Spleen (tissue), 11 donors: Measurements from ENCODE around the gene PLBD2. TPM values are rescaled to one million over a fixed set of nuclear protein-coding genes. Genes with fewer than 3 reads are reported as not detected.

Experiments
- DNase-seq: peaks from one replicate; pipeline ENCODE4 v3.0.0-alpha.2; 2020
- H3K27ac ChIP-seq, 8 donors: fragments of 200-600 bp; sonication (generic) in 7 of 8; 1 replicate in 4 of 8; 2 replicates in 4 of 8; pipeline versions ENCODE4 v1.5.0 to v1.8.0; 2016 to 2021; ENCODE audit warnings: inconsistent platforms in 4 of 8, mild to moderate bottlenecking in 4 of 8, moderate library complexity in 1 of 8
- H3K27me3 ChIP-seq, 7 donors: fragments of 200-600 bp; sonication (generic) in 6 of 7; replicated peaks in 1 of 7; 1 replicate in 4 of 7; 2 replicates in 3 of 7; pipeline versions ENCODE4 v1.5.0 to v1.8.0; 2016 to 2021; ENCODE audit warnings: inconsistent platforms in 3 of 7, mild to moderate bottlenecking in 1 of 7
- H3K36me3 ChIP-seq, 6 donors: fragments of 200-600 bp; sonication (generic) in 5 of 6; 1 replicate in 4 of 6; 2 replicates in 2 of 6; pipeline versions ENCODE4 v1.5.0 to v1.8.0; 2016 to 2021; ENCODE audit warnings: inconsistent platforms in 2 of 6
- H3K4me1 ChIP-seq, 6 donors: fragments of 200-600 bp; sonication (generic) in 5 of 6; 1 replicate in 3 of 6; 2 replicates in 3 of 6; pipeline versions ENCODE4 v1.5.0 to v1.8.0; 2016 to 2021; ENCODE audit warnings: inconsistent platforms in 3 of 6
- H3K4me3 ChIP-seq, 8 donors: fragments of 200-600 bp; sonication (generic) in 7 of 8; 1 replicate in 4 of 8; 2 replicates in 4 of 8; pipeline versions ENCODE4 v1.5.0 to v1.8.0; 2016 to 2021; ENCODE audit warnings: inconsistent platforms in 4 of 8, mild to moderate bottlenecking in 4 of 8, moderate library complexity in 2 of 8
- H3K9me3 ChIP-seq, 8 donors: fragments of 200-600 bp; sonication (generic) in 7 of 8; 1 replicate in 4 of 8; 2 replicates in 4 of 8; pipeline versions ENCODE4 v1.5.0 to v1.8.0; 2016 to 2021; ENCODE audit warnings: inconsistent platforms in 4 of 8
- CTCF ChIP-seq, 11 experiments: fragments of 200-600 bp in 7 of 11; fragments of 450-650 bp in 4 of 11; sonication (generic) in 4 of 11; IDR thresholded peaks in 8 of 11; conservative IDR thresholded peaks in 3 of 11; 1 replicate in 7 of 11; 2 replicates in 4 of 11; pipeline versions ENCODE4 v1.4.0 to v1.8.0; 2016 to 2021; ENCODE audit warnings: antibody characterized with exemption in 11 of 11, inconsistent platforms in 4 of 11, mild to moderate bottlenecking in 1 of 11
- POLR2A ChIP-seq, 3 donors: fragments of 450-650 bp; IDR thresholded peaks; one replicate each; pipeline ENCODE4 v1.5.1; 2017; ENCODE audit warnings: antibody characterized with exemption in 3 of 3, mild to moderate bottlenecking in 1 of 3
- POLR2AphosphoS5 ChIP-seq, 3 donors: sonication (generic); formaldehyde crosslinking; IDR thresholded peaks; one replicate each; pipeline ENCODE4 v1.5.1; 2017; ENCODE audit warnings: antibody characterized with exemption in 3 of 3
- WGBS, 5 donors: extraction: QIAGEN DNeasy Blood & Tissue Kit in 3 of 5; methylation state at CpG; one replicate each; pipeline versions ENCODE4 v1.1.5 to v1.1.7; 2013 to 2018; 5-methylcytosine and 5-hydroxymethylcytosine counted together
- intact Hi-C: fragments of 100-400 bp; cut with DNase I; formaldehyde crosslinking; loops from one replicate; pipeline ENCODE4 v1.15.0; 2023; ENCODE audit warnings: low total_unique reads
- polyA plus RNA-seq, 3 donors: library from polyadenylated mRNA; stranded (reverse); fragments of 200-250 nt; gene quantifications; one replicate each; pipeline ENCODE4 v1.2.1, GENCODE V29; 2013
- total RNA-seq, 7 donors: library from RNA; depleted of rRNA in 3 of 7; stranded (reverse); fragments of >200 nt in 3 of 7; fragmentation: NEBNext Ultra II Directional in 4 of 7; extraction: Animal tissue kit (Norgen Biotek cat#: 25700) in 4 of 7; gene quantifications; one replicate each; pipeline versions ENCODE4 v1.1.0 to v1.2.1, GENCODE V29; 2016 to 2021
- donor health status: healthy with polysubstance abuse.
- donor health status: DM: no; HTN: no; CAD: no; lungs with moderate emphysema.
- donor health status: DM: no; HTN: no; CAD: no.
- donor health status: Bipolar disorder and iron deficiency.
- donor health status: healthy.
- donor health status: DM: no; HTN: no; CAD: no.
- donor health status: DM: yes; HTN: yes; CAD: no.

Gene PLBD2
- total and polyA plus RNA-seq, 10 donors = 4.2 to 38.8 (median 29.2) TPM

GRCh38 chr12:113365639-113366395 is 7.4 kb downstream of the PLBD2 start:
- H3K9me3 ChIP-seq = no peaks in the 10 kb centered on the region
- no peak for DNase-seq
- no peak overlapping the region for H3K27ac ChIP-seq
- WGBS, 5 donors = 80 to 90% (median 81%) methylated on average over 7 of the region's 7 CpGs
- TF ChIP-seq CTCF (IDR thresholded peaks at IDR 0.05 in 8 of 11, conservative IDR thresholded peaks at IDR 0.05 in 3 of 11) (no peak), POLR2A (IDR thresholded peaks at IDR 0.05) (no peak), POLR2AphosphoS5 (IDR thresholded peaks at IDR 0.05) (no peak)
- peaks cover 0 to 42% (median 1%) of the 10 kb centered on the region in 6 donors for H3K36me3 ChIP-seq
- H3K4me3 ChIP-seq = no peak overlapping the region
- H3K27me3 ChIP-seq = no peaks in the 10 kb centered on the region
- intact Hi-C loops = no loop called here
- peaks cover 0 to 9% (median 0%) of the 10 kb centered on the region in 6 donors for H3K4me1 ChIP-seq

- H3K27me3 ChIP-seq = no peaks in the 10 kb centered on the region
- intact Hi-C loops = no loop called here
- H3K36me3 ChIP-seq = peaks cover 0 to 52% (median 1%) of the 10 kb centered on the region in 6 donors
- H3K27ac ChIP-seq = no peak overlapping the region
- TF ChIP-seq CTCF (IDR thresholded peaks at IDR 0.05 in 8 of 11, conservative IDR thresholded peaks at IDR 0.05 in 3 of 11) = no peak
- no peak for TF ChIP-seq POLR2AphosphoS5 (IDR thresholded peaks at IDR 0.05)
- TF ChIP-seq POLR2A (IDR thresholded peaks at IDR 0.05) = no peak
- no peak for DNase-seq
- H3K4me3 ChIP-seq = no peak overlapping the region
- 86 to 96% (median 89%) methylated on average over 4 of the region's 4 CpGs for WGBS, 5 donors
- no peaks in the 10 kb centered on the region for H3K9me3 ChIP-seq
- H3K4me1 ChIP-seq = peaks cover 0 to 4% (median 0%) of the 10 kb centered on the region in 6 donors
Observed at GRCh38 chr12:113366827-113367226, 8.4 kb downstream of the PLBD2 start.

- no peak overlapping the region for H3K27ac ChIP-seq
- 86 to 97% (median 88%) methylated on average over 4 of the region's 4 CpGs for WGBS, 5 donors
- TF ChIP-seq POLR2AphosphoS5 (IDR thresholded peaks at IDR 0.05) (no peak), POLR2A (IDR thresholded peaks at IDR 0.05) (no peak), CTCF (IDR thresholded peaks at IDR 0.05 in 8 of 11, conservative IDR thresholded peaks at IDR 0.05 in 3 of 11) (no peak)
- H3K4me3 ChIP-seq = no peak overlapping the region
- peaks cover 0 to 67% (median 5%) of the 10 kb centered on the region in 6 donors for H3K36me3 ChIP-seq
- no peaks in the 10 kb centered on the region for H3K4me1 ChIP-seq
- intact Hi-C loops = no loop called here
- no peaks in the 10 kb centered on the region for H3K9me3 ChIP-seq
- no peak for DNase-seq
- no peaks in the 10 kb centered on the region for H3K27me3 ChIP-seq
Observed at GRCh38 chr12:113368331-113368730, 9.9 kb downstream of the PLBD2 start.

- H3K27ac ChIP-seq = no peak overlapping the region
- no peaks in the 10 kb centered on the region for H3K9me3 ChIP-seq
- H3K36me3 ChIP-seq = peaks cover 0 to 71% (median 8%) of the 10 kb centered on the region in 6 donors
- WGBS, 5 donors = 78 to 92% (median 90%) methylated on average over 6 of the region's 6 CpGs
- H3K4me3 ChIP-seq = no peak overlapping the region
- H3K27me3 ChIP-seq = no peaks in the 10 kb centered on the region
- no peak for DNase-seq
- no peak for TF ChIP-seq POLR2A (IDR thresholded peaks at IDR 0.05)
- H3K4me1 ChIP-seq = no peaks in the 10 kb centered on the region
- intact Hi-C loops = no loop called here
Observed at GRCh38 chr12:113369391-113369985, 11.1 kb downstream of the PLBD2 start.
